TTC549 (cell line): Measurements from ENCODE around the gene CEPT1.

Source experiments
- FAIRE-seq: peaks from 2 replicates; lab custom pipeline; 2012; peaks lifted over from hg19 to GRCh38; lab: Jason Lieb, UNC

CEPT1 gene

DNA sequence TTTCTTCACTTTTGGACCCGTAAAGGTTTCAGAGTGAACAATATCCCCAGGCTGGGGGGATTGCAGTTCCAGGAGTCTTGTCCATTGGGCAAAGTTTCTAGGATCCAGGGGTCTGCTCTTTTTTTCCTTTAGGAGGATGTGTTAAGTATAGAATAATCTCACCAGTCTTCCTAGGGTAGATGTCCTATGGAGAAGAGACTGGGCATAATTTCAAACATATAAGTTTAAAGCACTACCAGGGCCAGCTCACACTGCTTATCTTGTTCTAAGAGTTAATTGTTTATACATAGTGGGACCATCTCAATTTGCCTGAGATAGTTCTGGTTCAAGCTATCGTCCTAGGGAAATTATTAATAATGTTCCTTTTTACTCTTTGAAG is 88.7 kb downstream of the CEPT1 start:
- FAIRE-seq: no peak

DNA sequence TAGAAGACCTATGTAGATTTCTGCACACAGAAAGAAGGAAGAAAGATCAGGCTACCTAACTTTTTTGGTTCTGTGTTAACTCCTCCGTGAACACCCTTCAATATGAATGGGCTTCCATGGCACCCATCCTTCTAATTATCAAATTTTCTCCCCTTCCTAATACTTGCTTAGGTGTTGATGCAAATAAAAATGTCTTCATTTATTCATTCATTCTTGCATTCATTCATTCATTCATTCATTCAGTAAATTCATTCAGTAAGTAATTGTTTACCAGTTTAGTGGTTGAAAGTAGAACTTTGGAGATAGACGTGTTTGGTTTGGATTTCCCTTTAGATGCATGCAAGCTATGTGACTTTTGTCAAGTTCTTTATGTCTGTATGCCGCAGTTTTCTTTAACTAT is 92.1 kb downstream of the CEPT1 start:
- FAIRE-seq: no peak

DNA sequence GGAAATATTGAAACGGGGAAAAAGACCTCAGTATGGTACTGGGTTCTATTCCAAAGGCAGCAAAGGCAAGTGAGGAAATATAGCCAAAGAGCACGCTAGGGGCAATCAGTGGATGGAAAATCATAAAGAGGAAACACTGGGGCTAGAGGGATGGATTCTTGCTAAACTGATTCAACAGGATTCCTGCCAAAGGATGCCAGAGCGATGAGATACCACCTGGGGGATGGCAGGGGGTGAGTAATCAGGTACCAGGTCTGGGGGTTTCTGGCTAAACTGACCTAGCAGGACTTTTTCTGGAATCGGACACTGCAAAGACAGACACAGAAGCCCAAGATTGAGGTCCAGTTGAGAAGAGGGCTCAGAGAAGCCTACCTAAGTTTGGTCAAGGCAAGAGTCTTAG is 94.2 kb downstream of the CEPT1 start:
- no peak for FAIRE-seq
